Liver (tissue), 9 donors: ENCODE data around the gene R3HDML. TPM values are rescaled to one million over a fixed set of nuclear protein-coding genes. Genes with fewer than 3 reads are reported as not detected.

ENCODE experiments used
- DNase-seq: peaks from one replicate; pipeline ENCODE4 v3.0.0-alpha.2; 2017; ENCODE audit warnings: low spot score
- H3K27ac ChIP-seq, 2 donors: one replicate each; pipeline ENCODE4 v1.7.0; 2013; ENCODE audit warnings: inconsistent platforms in 2 of 2, low read length in 2 of 2, control low read depth in 1 of 2, low read depth in 1 of 2, mild to moderate bottlenecking in 1 of 2
- H3K27me3 ChIP-seq, 4 donors: one replicate each; pipeline versions ENCODE4 v1.6.1 to v1.7.0; 2013; ENCODE audit warnings: low read length in 3 of 4, inconsistent platforms in 1 of 4, mild to moderate bottlenecking in 1 of 4, moderate library complexity in 1 of 4; ENCODE audit not compliant: control insufficient read depth in 4 of 4, insufficient read depth in 4 of 4
- H3K36me3 ChIP-seq, 4 donors: one replicate each; pipeline versions ENCODE4 v1.6.1 to v1.7.0; 2013; ENCODE audit warnings: low read length in 3 of 4, mild to moderate bottlenecking in 3 of 4, low read depth in 1 of 4, moderate library complexity in 1 of 4; ENCODE audit not compliant: control insufficient read depth in 4 of 4, insufficient read depth in 3 of 4
- H3K4me1 ChIP-seq, 4 donors: one replicate each; pipeline versions ENCODE4 v1.6.1 to v1.7.0; 2013; ENCODE audit warnings: low read length in 3 of 4, mild to moderate bottlenecking in 3 of 4, moderate library complexity in 1 of 4; ENCODE audit not compliant: control insufficient read depth in 4 of 4, insufficient read depth in 4 of 4
- H3K4me3 ChIP-seq, 3 donors: one replicate each; pipeline versions ENCODE4 v1.6.1 to v1.7.0; 2013; ENCODE audit warnings: low read length in 3 of 3, control low read depth in 1 of 3, low read depth in 1 of 3, mild to moderate bottlenecking in 1 of 3
- H3K9ac ChIP-seq, 2 donors: one replicate each; pipeline ENCODE4 v1.7.0; 2013; ENCODE audit warnings: low read length in 2 of 2, mild to moderate bottlenecking in 2 of 2, moderate library complexity in 2 of 2, control low read depth in 1 of 2, low read depth in 1 of 2
- H3K9me3 ChIP-seq, 4 donors: one replicate each; pipeline versions ENCODE4 v1.6.1 to v1.7.0; 2013; ENCODE audit warnings: low read length in 3 of 4; ENCODE audit not compliant: control insufficient read depth in 4 of 4
- ATF3 ChIP-seq: IDR thresholded peaks from 2 replicates; pipeline ENCODE4 v1.6.1; 2016; ENCODE audit warnings: antibody characterized with exemption
- CTCF ChIP-seq: fragments of 150-350 bp; IDR thresholded peaks from 2 replicates; pipeline ENCODE4 v1.5.1; 2017; ENCODE audit warnings: improper control_type of control experiment, low read depth, low read length; ENCODE audit not compliant: missing input control
- EGR1 ChIP-seq, 2 donors: IDR thresholded peaks; 2 replicates each; pipeline ENCODE4 v1.6.1; 2016 to 2018; ENCODE audit warnings: antibody characterized with exemption in 2 of 2, low read depth in 2 of 2
- FOXA1 ChIP-seq: IDR thresholded peaks from 2 replicates; pipeline ENCODE4 v1.6.1; 2016; ENCODE audit warnings: antibody characterized with exemption
- FOXA2 ChIP-seq: IDR thresholded peaks from 2 replicates; pipeline ENCODE4 v1.6.1; 2016; ENCODE audit warnings: antibody characterized with exemption
- GABPA ChIP-seq, 2 donors: IDR thresholded peaks in 1 of 2; conservative IDR thresholded peaks in 1 of 2; 2 replicates each; pipeline ENCODE4 v1.6.1; 2016; ENCODE audit warnings: antibody characterized with exemption in 2 of 2, mild to moderate bottlenecking in 1 of 2, moderate library complexity in 1 of 2
- HNF4A ChIP-seq, 2 donors: conservative IDR thresholded peaks; 2 replicates each; pipeline ENCODE4 v1.6.1; 2016; ENCODE audit warnings: antibody characterized with exemption in 2 of 2, mild to moderate bottlenecking in 2 of 2
- HNF4G ChIP-seq: IDR thresholded peaks from 2 replicates; pipeline ENCODE4 v1.6.1; 2016; ENCODE audit warnings: antibody characterized with exemption
- JUND ChIP-seq, 2 donors: IDR thresholded peaks; 2 replicates each; pipeline ENCODE4 v1.6.1; 2016; ENCODE audit warnings: antibody characterized with exemption in 2 of 2
- MAX ChIP-seq: IDR thresholded peaks from 2 replicates; pipeline ENCODE4 v1.6.1; 2016; ENCODE audit warnings: antibody characterized with exemption
- NR2F2 ChIP-seq: IDR thresholded peaks from 2 replicates; pipeline ENCODE4 v1.6.1; 2016; ENCODE audit warnings: antibody characterized with exemption
- RAD21 ChIP-seq, 2 donors: IDR thresholded peaks; 2 replicates each; pipeline ENCODE4 v1.6.1; 2016; ENCODE audit warnings: antibody characterized with exemption in 2 of 2, mild to moderate bottlenecking in 2 of 2
- RXRA ChIP-seq, 2 donors: IDR thresholded peaks; 2 replicates each; pipeline ENCODE4 v1.6.1; 2017 to 2018; ENCODE audit warnings: antibody characterized with exemption in 2 of 2, mild to moderate bottlenecking in 1 of 2
- SP1 ChIP-seq: IDR thresholded peaks from 2 replicates; pipeline ENCODE4 v1.6.1; 2018; ENCODE audit warnings: antibody characterized with exemption, mild to moderate bottlenecking
- TAF1 ChIP-seq: conservative IDR thresholded peaks from 2 replicates; pipeline ENCODE4 v1.6.1; 2016; ENCODE audit warnings: antibody characterized with exemption, mild to moderate bottlenecking
- YY1 ChIP-seq: IDR thresholded peaks from 2 replicates; pipeline ENCODE4 v1.6.1; 2016; ENCODE audit warnings: antibody characterized with exemption, mild to moderate bottlenecking
- WGBS: extraction: QIAGEN DNeasy Blood & Tissue Kit; methylation state at CpG from one replicate; pipeline ENCODE4 v1.1.7; 2013; 5-methylcytosine and 5-hydroxymethylcytosine counted together
- polyA plus RNA-seq, 2 donors: library from polyadenylated mRNA; stranded (reverse) in 1 of 2; unstranded in 1 of 2; fragments of 200-250 nt in 1 of 2; fragments of >200 nt in 1 of 2; fragmentation: Nextera tagmentation in 1 of 2; extraction: Ambion mirVana in 1 of 2; gene quantifications; one replicate each; pipeline versions ENCODE4 v1.2.1 to v1.2.3, GENCODE V29; 2013 to 2015
- total RNA-seq, 2 donors: library from RNA; depleted of rRNA; stranded (reverse); fragments of >200 nt; gene quantifications; one replicate each; pipeline ENCODE4 v1.2.3, GENCODE V29; 2014
- TF ChIP-seq, protein P1 (sequence below): IDR thresholded peaks from 2 replicates; pipeline ENCODE4 v1.6.1; 2016; ENCODE audit warnings: antibody characterized with exemption, mild to moderate bottlenecking
- TF ChIP-seq, protein P2 (sequence below): IDR thresholded peaks from 2 replicates; pipeline ENCODE4 v1.6.1; 2016; ENCODE audit warnings: antibody characterized with exemption
- donor health status: healthy.
- donor health status: healthy.
- donor health status: healthy.
- donor health status: healthy.
- donor health status: healthy.

The R3HDML gene
- total and polyA plus RNA-seq, 4 donors = not detected

DNA sequence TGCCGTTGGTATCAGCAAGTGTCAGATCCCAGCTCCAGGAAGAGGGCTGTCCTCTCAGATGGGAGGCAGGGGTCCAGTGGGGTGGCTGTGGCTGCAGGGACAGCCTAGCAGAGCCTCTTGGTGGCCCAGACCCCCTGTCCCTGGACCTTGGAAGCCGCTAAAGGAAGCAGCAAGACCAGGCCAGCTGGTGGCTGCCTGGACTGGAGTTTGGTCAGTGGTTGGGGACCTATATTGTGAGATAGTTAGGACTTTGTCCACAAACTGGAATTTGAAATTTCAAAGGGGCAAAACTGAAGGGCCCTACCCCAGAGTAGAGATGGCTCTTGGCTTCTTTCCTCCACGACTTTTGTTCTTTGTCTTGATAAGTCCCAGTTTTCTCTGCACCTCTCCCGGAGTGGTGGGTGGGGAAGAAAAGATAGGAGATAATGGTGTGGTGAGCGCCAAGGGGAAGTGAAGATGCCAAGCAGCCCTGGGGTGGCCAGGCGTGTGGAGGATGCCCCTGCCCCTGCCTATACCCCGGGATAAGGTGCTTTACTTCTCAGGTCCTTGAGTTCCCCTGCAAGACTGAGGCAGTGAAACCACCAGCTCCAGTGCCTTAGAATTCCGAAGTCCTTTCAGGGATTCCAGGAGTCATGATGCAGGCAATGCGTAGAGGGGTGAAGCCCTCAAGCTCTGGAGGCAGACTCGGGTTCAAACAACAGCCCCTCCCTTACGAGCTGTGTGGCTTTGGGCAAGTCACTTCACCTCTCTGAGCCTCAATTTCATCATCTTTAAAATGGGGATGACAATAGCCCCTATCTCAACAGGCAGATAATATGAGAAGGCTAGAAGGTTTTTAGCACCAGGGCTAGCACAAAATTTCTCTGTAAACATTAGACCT, 58.9 kb downstream of the R3HDML start:
- no peaks in the 10 kb centered on the region for H3K9me3 ChIP-seq
- H3K4me3 ChIP-seq = peak overlapping the region; percentile 50 to 72 (median 64)
- peak overlapping the region; percentile 48 to 61 for H3K9ac ChIP-seq
- DNase-seq = peak; percentile 60
- peaks cover 12 to 77% (median 50%) of the 10 kb centered on the region in 4 donors for H3K4me1 ChIP-seq
- H3K27ac ChIP-seq = peak overlapping the region; percentile 91 to 93
- no peaks in the 10 kb centered on the region for H3K27me3 ChIP-seq
- 45% methylated on average over 11 of the region's 11 CpGs for WGBS
- TF ChIP-seq YY1 = no peak
- TF ChIP-seq FOXA1 = no peak
- peak in 1 of 2 donors; percentile 58 for TF ChIP-seq RXRA (IDR thresholded peaks at IDR 0.05)
- TF ChIP-seq HNF4A (conservative IDR thresholded peaks at IDR 0.05) = peak; percentile 67 to 85
- TF ChIP-seq RAD21 (IDR thresholded peaks at IDR 0.05) = peak in 1 of 2 donors; percentile 14
- peak; percentile 37 for TF ChIP-seq HNF4G
- no peak for TF ChIP-seq NR2F2
- no peak for TF ChIP-seq FOXA2
- TF ChIP-seq EGR1 (IDR thresholded peaks at IDR 0.05; ENCODE audit: low read depth in 2 of 2) = no peak
- TF ChIP-seq JUND (IDR thresholded peaks at IDR 0.05) = peak in 1 of 2 donors; percentile 15
- TF ChIP-seq MAX = no peak
- peak; percentile 49 for TF ChIP-seq TAF1
- no peak for TF ChIP-seq CTCF
- TF ChIP-seq, protein P1, sequence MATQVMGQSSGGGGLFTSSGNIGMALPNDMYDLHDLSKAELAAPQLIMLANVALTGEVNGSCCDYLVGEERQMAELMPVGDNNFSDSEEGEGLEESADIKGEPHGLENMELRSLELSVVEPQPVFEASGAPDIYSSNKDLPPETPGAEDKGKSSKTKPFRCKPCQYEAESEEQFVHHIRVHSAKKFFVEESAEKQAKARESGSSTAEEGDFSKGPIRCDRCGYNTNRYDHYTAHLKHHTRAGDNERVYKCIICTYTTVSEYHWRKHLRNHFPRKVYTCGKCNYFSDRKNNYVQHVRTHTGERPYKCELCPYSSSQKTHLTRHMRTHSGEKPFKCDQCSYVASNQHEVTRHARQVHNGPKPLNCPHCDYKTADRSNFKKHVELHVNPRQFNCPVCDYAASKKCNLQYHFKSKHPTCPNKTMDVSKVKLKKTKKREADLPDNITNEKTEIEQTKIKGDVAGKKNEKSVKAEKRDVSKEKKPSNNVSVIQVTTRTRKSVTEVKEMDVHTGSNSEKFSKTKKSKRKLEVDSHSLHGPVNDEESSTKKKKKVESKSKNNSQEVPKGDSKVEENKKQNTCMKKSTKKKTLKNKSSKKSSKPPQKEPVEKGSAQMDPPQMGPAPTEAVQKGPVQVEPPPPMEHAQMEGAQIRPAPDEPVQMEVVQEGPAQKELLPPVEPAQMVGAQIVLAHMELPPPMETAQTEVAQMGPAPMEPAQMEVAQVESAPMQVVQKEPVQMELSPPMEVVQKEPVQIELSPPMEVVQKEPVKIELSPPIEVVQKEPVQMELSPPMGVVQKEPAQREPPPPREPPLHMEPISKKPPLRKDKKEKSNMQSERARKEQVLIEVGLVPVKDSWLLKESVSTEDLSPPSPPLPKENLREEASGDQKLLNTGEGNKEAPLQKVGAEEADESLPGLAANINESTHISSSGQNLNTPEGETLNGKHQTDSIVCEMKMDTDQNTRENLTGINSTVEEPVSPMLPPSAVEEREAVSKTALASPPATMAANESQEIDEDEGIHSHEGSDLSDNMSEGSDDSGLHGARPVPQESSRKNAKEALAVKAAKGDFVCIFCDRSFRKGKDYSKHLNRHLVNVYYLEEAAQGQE = no peak
- TF ChIP-seq SP1 = no peak
- TF ChIP-seq GABPA (IDR thresholded peaks at IDR 0.05 in 1 of 2, conservative IDR thresholded peaks at IDR 0.05 in 1 of 2) = no peak
- TF ChIP-seq, protein P2, sequence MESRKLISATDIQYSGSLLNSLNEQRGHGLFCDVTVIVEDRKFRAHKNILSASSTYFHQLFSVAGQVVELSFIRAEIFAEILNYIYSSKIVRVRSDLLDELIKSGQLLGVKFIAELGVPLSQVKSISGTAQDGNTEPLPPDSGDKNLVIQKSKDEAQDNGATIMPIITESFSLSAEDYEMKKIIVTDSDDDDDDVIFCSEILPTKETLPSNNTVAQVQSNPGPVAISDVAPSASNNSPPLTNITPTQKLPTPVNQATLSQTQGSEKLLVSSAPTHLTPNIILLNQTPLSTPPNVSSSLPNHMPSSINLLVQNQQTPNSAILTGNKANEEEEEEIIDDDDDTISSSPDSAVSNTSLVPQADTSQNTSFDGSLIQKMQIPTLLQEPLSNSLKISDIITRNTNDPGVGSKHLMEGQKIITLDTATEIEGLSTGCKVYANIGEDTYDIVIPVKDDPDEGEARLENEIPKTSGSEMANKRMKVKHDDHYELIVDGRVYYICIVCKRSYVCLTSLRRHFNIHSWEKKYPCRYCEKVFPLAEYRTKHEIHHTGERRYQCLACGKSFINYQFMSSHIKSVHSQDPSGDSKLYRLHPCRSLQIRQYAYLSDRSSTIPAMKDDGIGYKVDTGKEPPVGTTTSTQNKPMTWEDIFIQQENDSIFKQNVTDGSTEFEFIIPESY = peak; percentile 19
- no peak for TF ChIP-seq ATF3
- H3K36me3 ChIP-seq = peaks cover 0 to 2% (median under 1%) of the 10 kb centered on the region in 4 donors
